Upper lobe of right lung (tissue), 1 donor: ENCODE measurements around the gene IGSF3. TPM values are rescaled to one million over a fixed set of nuclear protein-coding genes. Genes with fewer than 3 reads are reported as not detected.

Experiments
- ATAC-seq: fragments of 200-7000 bp; cut with Tn5 transposase; one replicate; pipeline ENCODE4 v1.9.1; 2020; ENCODE audit warnings: mild to moderate bottlenecking, moderate library complexity
- DNase-seq: peaks from one replicate; pipeline ENCODE4 v3.0.0-alpha.2; 2020
- H3K27ac ChIP-seq: fragments of 200-600 bp; one replicate; pipeline ENCODE4 v1.8.0; 2022
- H3K27me3 ChIP-seq: fragments of 200-600 bp; one replicate; pipeline ENCODE4 v1.8.0; 2022; ENCODE audit warnings: mild to moderate bottlenecking
- H3K36me3 ChIP-seq: fragments of 200-600 bp; one replicate; pipeline ENCODE4 v1.8.0; 2022
- H3K4me1 ChIP-seq: fragments of 200-600 bp; one replicate; pipeline ENCODE4 v1.8.0; 2022
- H3K4me3 ChIP-seq: fragments of 200-600 bp; one replicate; pipeline ENCODE4 v1.8.0; 2022; ENCODE audit warnings: mild to moderate bottlenecking
- H3K9me3 ChIP-seq: fragments of 200-600 bp; one replicate; pipeline ENCODE4 v1.8.0; 2022
- intact Hi-C: fragments of 100-400 bp; cut with DNase I; formaldehyde crosslinking; loops from one replicate; pipeline ENCODE4 v1.11.0; 2022
- total RNA-seq: library from RNA; stranded (reverse); fragmentation: NEBNext Ultra II Directional; extraction: Animal tissue kit (Norgen Biotek cat#: 25700); gene quantifications from one replicate; pipeline ENCODE4 v1.2.1, GENCODE V29; 2021
- TF ChIP-seq, protein P1 (sequence below): fragments of 200-600 bp; IDR thresholded peaks from one replicate; pipeline ENCODE4 v1.8.0; 2022; ENCODE audit warnings: antibody characterized with exemption
- donor health status: DM: no; HTN: yes; CAD: no; lungs with severe emphysema.

Gene IGSF3
- total RNA-seq, 1 donor from 2014 or later: 20.1 TPM

- Histone ChIP-seq H3K27me3 (no peaks in the 10 kb centered on the region), H3K4me3 (no peak overlapping the region), H3K4me1 (no peaks in the 10 kb centered on the region), H3K27ac (no peak overlapping the region), H3K9me3 (no peaks in the 10 kb centered on the region), H3K36me3 (no peaks in the 10 kb centered on the region)
- intact Hi-C loops: no loop called here
- no peak for ATAC-seq
- TF ChIP-seq, protein P1, sequence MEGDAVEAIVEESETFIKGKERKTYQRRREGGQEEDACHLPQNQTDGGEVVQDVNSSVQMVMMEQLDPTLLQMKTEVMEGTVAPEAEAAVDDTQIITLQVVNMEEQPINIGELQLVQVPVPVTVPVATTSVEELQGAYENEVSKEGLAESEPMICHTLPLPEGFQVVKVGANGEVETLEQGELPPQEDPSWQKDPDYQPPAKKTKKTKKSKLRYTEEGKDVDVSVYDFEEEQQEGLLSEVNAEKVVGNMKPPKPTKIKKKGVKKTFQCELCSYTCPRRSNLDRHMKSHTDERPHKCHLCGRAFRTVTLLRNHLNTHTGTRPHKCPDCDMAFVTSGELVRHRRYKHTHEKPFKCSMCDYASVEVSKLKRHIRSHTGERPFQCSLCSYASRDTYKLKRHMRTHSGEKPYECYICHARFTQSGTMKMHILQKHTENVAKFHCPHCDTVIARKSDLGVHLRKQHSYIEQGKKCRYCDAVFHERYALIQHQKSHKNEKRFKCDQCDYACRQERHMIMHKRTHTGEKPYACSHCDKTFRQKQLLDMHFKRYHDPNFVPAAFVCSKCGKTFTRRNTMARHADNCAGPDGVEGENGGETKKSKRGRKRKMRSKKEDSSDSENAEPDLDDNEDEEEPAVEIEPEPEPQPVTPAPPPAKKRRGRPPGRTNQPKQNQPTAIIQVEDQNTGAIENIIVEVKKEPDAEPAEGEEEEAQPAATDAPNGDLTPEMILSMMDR: no peak
- DNase-seq: no peak
These were observed 26.4 kb upstream of the IGSF3 start for GRCh38 chr1:116693759-116694480.

DNA sequence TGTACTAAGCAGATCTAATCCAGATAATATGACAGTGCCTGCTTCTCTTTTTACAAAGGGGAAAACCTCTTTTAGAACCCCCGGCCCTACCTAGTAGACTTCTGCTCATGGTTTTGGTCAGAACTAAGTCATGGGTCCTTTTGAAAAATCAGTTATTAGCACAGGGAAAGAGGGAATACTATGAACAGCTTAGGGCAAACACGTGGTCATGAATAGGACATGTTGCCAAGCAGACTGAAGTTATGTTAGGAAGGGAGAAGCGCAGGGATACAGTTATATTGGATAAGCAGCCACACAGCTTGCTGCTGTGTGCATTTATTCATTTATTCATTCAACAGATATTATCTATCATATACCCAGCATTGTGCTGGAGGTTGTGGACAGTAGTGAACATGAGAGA lies 25.3 kb upstream of the IGSF3 start:
- Histone ChIP-seq H3K4me1 (no peaks in the 10 kb centered on the region), H3K27ac (no peak overlapping the region), H3K36me3 (no peaks in the 10 kb centered on the region), H3K4me3 (no peak overlapping the region), H3K27me3 (no peaks in the 10 kb centered on the region), H3K9me3 (no peaks in the 10 kb centered on the region)
- DNase-seq (no peak), ATAC-seq (no peak)
- intact Hi-C loops: no loop called here
- TF ChIP-seq, protein P1: no peak

- no peaks in the 10 kb centered on the region for H3K27me3 ChIP-seq
- DNase-seq (no peak), ATAC-seq (no peak)
- TF ChIP-seq, protein P1: no peak
- no peak overlapping the region for H3K4me3 ChIP-seq
- H3K4me1 ChIP-seq: no peaks in the 10 kb centered on the region
- no peaks in the 10 kb centered on the region for H3K9me3 ChIP-seq
- intact Hi-C loops: no loop called here
- H3K36me3 ChIP-seq: no peaks in the 10 kb centered on the region
- no peak overlapping the region for H3K27ac ChIP-seq
These were observed 23.4 kb upstream of the IGSF3 start for GRCh38 chr1:116690849-116691406.

DNA sequence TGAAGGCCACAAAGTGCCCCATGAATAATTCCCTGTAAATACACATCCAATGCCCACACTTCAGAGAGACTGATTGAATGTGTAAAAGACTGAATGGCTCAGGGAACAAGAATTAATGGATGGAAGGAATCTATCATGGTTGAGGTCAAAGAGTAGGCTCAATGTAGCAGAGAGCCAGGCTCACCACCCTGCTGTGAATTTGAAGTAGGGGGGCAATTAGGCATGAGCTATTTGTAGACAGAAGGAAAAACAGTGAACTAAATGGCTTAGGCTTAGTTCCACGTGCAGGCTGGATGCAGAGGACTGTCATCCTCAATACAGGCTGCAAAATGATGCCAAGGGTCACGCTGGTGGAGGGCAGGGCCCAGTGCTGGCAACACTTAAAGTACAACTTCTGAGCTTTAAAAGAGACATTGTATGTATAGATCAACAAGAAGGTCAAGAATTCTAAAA lies 22.9 kb upstream of the IGSF3 start:
- intact Hi-C loops: no loop called here
- no peak overlapping the region for H3K4me3 ChIP-seq
- TF ChIP-seq, protein P1: no peak

DNA sequence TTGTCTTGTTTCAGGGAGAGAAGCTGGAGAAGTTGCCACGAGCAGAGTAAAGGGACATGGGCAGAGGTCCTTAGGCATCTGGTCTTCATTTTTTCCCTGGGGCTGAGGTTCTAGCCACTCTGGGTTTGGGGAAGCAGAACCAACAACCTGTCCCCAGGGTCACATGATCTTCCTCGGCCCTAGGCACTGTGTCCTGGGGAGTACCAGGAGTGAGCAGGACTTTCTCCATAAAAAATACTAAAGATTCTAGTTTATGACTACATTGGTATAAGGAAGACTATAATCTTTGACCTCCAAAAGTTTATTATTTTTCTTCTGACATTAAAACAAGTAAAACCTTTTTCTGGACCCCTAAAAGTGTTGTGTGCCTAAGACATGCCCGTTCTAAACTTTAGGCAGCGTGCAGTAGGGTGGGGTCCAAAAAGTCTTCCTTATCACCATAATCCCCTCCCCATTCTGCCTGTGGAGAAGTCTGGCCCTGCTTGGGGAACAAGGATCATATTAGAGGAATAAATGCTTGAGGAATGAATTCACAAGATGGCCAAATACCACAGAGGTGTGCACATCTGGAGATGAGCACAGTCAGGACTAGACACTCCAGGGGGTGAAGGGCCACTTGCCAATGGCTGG lies 19.3 kb upstream of the IGSF3 start:
- H3K9me3 ChIP-seq: no peaks in the 10 kb centered on the region
- DNase-seq (no peak), ATAC-seq (no peak)
- intact Hi-C loops: no loop called here
- no peaks in the 10 kb centered on the region for H3K36me3 ChIP-seq
- no peak overlapping the region for H3K27ac ChIP-seq
- TF ChIP-seq, protein P1: no peak
- H3K4me3 ChIP-seq: no peak overlapping the region
- H3K4me1 ChIP-seq: no peaks in the 10 kb centered on the region
- no peaks in the 10 kb centered on the region for H3K27me3 ChIP-seq

More for the DNA sequence above, 22.9 kb upstream of the IGSF3 start:
- no peaks in the 10 kb centered on the region for H3K36me3 ChIP-seq
- no peaks in the 10 kb centered on the region for H3K27me3 ChIP-seq
- H3K27ac ChIP-seq: no peak overlapping the region
- no peak for ATAC-seq
- no peaks in the 10 kb centered on the region for H3K4me1 ChIP-seq
- no peak for DNase-seq
- no peaks in the 10 kb centered on the region for H3K9me3 ChIP-seq
